Nephron progenitor cell (in vitro differentiated cells): ENCODE data around the gene HS6ST3.

Experiments used
- DNase-seq: peaks from one replicate; pipeline ENCODE4 v3.0.0; 2021
- H3K27ac Mint-ChIP-seq: 2 replicates; pipeline ENCODE4 v1.8.0; 2021; ENCODE audit warnings: mild to moderate bottlenecking, moderate library complexity, mixed read lengths
- H3K27me3 Mint-ChIP-seq: 2 replicates; pipeline ENCODE4 v1.8.0; 2021; ENCODE audit warnings: mild to moderate bottlenecking, low read depth, mixed read lengths; ENCODE audit not compliant: poor library complexity
- H3K36me3 Mint-ChIP-seq: 2 replicates; pipeline ENCODE4 v1.8.0; 2021; ENCODE audit warnings: low read depth, mixed read lengths
- H3K4me1 Mint-ChIP-seq: 2 replicates; pipeline ENCODE4 v1.8.0; 2021; ENCODE audit warnings: mixed read lengths
- H3K4me3 Mint-ChIP-seq: 2 replicates; pipeline ENCODE4 v1.8.0; 2021; ENCODE audit warnings: mild to moderate bottlenecking, moderate library complexity, mixed read lengths
- H3K9me3 Mint-ChIP-seq: 2 replicates; pipeline ENCODE4 v1.8.0; 2021; ENCODE audit warnings: mild to moderate bottlenecking, moderate library complexity, mixed read lengths
- TF ChIP-seq, protein P1 (sequence below): fragments of 200-600 bp; sonication (generic); IDR thresholded peaks from 2 replicates; pipeline ENCODE4 v1.5.0; 2021; ENCODE audit warnings: antibody characterized with exemption

Gene HS6ST3

GRCh38 chr13:96880419-96880818 lies 790.5 kb downstream of the HS6ST3 start:
- H3K4me3 Mint-ChIP-seq: no peak overlapping the region
- H3K36me3 Mint-ChIP-seq: no peaks in the 10 kb centered on the region
- no peak for DNase-seq
- peaks cover 7% of the 10 kb centered on the region for H3K9me3 Mint-ChIP-seq
- H3K27me3 Mint-ChIP-seq: no peaks in the 10 kb centered on the region
- TF ChIP-seq, protein P1, sequence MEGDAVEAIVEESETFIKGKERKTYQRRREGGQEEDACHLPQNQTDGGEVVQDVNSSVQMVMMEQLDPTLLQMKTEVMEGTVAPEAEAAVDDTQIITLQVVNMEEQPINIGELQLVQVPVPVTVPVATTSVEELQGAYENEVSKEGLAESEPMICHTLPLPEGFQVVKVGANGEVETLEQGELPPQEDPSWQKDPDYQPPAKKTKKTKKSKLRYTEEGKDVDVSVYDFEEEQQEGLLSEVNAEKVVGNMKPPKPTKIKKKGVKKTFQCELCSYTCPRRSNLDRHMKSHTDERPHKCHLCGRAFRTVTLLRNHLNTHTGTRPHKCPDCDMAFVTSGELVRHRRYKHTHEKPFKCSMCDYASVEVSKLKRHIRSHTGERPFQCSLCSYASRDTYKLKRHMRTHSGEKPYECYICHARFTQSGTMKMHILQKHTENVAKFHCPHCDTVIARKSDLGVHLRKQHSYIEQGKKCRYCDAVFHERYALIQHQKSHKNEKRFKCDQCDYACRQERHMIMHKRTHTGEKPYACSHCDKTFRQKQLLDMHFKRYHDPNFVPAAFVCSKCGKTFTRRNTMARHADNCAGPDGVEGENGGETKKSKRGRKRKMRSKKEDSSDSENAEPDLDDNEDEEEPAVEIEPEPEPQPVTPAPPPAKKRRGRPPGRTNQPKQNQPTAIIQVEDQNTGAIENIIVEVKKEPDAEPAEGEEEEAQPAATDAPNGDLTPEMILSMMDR: no peak
- H3K4me1 Mint-ChIP-seq: no peaks in the 10 kb centered on the region
- H3K27ac Mint-ChIP-seq: no peak overlapping the region
